Stimulated activated CD4-positive, alpha-beta T cell treated with anti-CD3 and anti-CD28 coated beads, Interleukin-4, amount 100 ng/mL, for 1 hour (primary cell): Measurements from ENCODE around the gene AOC3.
"Not testable (repeated sequence)": the region's sequence is repeated elsewhere in the genome, so short reads cannot be mapped to it uniquely, and the experiment has no call there.

Source experiments
- DNase-seq: peaks from one replicate; pipeline ENCODE4 v3.0.0-alpha.2; 2020

AOC3 gene

GRCh38 chr17:42868338-42868737 is 17.3 kb downstream of the AOC3 start:
- DNase-seq: no peak

DNA sequence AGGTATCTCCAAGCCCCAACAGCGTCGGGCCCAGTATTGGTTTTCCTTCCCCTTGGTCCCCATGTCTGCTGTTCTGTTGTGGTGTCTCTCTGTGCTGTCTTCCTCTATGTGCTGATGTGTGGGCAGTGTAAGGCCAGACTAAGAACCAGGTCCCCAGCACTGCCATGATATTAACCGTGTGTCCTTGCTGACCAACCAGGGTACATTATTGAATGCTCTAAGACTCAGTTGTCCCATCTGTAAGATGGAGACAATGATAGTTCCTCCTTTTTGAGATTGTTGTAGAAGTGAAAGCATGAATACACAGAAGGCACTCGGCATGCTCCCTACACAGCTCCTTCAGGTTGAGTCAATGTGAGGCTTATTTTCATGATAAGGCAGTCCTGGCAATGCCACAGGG is 20.6 kb downstream of the AOC3 start:
- no peak for DNase-seq

- no peak for DNase-seq
Measured at GRCh38 chr17:42872251-42872965, 21.4 kb downstream of the AOC3 start.

- DNase-seq: no peak
Measured at GRCh38 chr17:42873315-42873714, 22.3 kb downstream of the AOC3 start.

- not testable (repeated sequence) for DNase-seq
Measured at GRCh38 chr17:42873932-42874695, 23.1 kb downstream of the AOC3 start.

- DNase-seq: no peak
Measured at GRCh38 chr17:42877037-42877436, 26.0 kb downstream of the AOC3 start.

GRCh38 chr17:42878123-42878880 is 27.3 kb downstream of the AOC3 start:
- no peak for DNase-seq

GRCh38 chr17:42878924-42879595 is 28.1 kb downstream of the AOC3 start:
- DNase-seq: no peak

DNA sequence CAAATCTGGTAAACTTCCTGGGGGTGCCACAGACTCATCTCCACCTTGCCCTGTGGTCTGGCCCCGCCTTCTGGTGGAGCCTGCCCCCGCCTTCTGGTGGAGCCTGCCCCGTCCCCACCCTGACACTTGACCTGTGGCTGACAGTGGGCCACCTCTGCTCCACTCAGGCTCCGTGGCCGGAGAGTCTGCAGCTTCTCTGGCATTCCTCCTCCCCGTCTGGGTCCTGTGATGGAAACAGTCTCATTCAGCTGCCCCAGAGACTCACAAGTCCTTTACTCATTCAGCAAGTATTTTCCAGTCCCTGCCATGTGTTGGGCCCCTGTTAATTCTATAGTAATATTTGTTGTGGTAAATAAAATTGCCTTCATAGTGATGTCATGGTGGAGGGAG is 28.6 kb downstream of the AOC3 start:
- DNase-seq: no peak

- no peak for DNase-seq
Measured at GRCh38 chr17:42880776-42881310, 29.8 kb downstream of the AOC3 start.

DNA sequence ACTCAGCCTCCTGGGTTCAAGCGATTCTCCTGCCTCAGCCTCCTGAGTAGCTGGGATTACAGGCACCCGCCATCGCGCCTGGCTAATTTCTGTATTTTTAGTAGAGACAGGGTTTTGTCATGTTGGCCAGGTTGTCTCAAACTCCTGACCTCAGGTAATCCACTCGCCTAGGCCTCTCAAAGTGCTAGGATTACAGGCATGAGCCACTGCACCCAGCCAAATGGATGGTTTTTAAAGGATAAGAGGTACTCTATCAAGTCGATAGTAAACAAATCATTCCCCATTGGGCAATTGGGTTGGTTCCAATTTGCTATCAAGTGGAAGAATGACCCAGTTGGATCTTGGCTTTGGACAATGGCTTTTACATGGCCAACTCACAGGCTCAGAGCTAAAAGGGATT is 30.7 kb downstream of the AOC3 start:
- not testable (repeated sequence) for DNase-seq

GRCh38 chr17:42882166-42882565 is 31.2 kb downstream of the AOC3 start:
- no peak for DNase-seq

DNA sequence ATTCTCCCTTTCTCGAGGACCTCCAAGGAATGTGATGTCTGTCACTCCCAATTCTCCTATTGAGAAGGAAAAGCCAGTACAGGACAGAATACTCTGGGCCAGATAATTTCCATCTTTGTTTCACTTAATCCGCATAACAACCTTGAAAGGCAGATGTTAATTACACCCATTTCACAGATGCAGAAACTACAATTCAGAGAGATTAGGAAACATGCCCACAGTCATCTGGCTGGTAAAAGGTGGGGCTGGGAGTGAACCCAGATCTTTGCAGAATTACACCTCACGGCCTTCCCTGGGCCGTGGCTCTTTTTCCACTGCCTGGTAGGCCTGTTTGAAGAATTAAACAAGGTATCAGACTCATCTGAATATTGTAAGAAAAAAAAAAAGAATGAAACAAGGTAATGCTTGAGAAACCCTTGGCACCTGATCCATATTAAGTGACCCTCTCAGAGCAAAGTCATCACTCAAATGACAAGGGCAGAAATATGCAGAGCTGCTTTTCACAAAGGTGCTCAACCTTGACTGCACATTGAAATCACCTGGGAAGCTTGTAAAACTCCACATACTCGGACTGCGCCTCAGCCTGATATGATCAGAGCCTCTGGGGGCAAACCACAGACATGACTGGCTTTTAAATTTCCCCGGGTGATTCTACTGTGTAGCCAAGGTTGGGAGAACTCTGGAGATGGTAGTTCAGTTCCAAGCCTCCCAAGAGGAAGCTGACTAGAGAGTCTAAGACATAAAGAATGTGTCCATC is 33.0 kb downstream of the AOC3 start:
- DNase-seq: no peak

GRCh38 chr17:42885806-42886205 is 34.8 kb downstream of the AOC3 start:
- not testable (repeated sequence) for DNase-seq

DNA sequence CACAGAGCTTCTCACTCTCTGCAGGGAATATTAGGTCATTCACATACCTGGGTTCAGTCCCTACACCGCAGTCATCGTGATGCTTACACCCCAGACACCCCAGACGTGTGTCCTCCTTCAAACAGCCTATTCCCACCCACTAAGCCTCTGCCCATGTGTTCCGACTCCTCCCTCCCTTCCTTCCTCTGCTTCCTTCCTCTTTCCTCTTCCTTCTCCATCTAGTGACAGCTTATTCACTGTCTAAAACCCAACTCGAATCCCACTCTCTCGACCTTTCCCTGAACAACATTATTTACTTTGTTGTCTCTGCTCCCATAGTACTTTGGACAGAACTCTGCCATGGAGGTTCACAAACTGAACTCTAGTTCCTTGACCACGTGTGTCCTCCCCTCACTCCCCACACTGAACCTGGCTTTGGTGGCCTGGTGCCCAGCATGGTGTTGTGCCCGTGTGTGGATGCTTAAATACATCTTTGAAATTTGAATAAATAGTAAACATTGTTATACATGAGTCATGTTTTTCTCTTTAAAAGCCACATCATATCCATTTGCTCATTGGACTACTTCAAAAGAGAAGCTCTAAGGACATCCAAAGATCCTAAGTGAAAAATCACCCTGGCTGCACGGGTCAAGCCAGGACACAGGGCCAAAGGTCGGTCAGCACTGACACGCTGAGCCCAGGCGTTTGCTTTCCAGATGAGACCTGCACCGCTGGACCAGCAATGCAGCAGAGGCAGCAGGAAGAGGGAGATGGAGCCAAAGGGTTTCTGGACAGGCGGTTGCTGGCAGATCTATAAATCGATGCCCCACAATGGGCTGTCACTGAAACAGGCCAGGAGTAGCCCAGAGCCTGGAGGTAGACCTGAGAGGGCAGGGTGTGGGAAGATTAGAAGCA is 35.5 kb downstream of the AOC3 start:
- DNase-seq: no peak

- no peak for DNase-seq
Measured at GRCh38 chr17:42889809-42890208, 38.8 kb downstream of the AOC3 start.

GRCh38 chr17:42891539-42892152 is 40.6 kb downstream of the AOC3 start:
- no peak for DNase-seq

DNA sequence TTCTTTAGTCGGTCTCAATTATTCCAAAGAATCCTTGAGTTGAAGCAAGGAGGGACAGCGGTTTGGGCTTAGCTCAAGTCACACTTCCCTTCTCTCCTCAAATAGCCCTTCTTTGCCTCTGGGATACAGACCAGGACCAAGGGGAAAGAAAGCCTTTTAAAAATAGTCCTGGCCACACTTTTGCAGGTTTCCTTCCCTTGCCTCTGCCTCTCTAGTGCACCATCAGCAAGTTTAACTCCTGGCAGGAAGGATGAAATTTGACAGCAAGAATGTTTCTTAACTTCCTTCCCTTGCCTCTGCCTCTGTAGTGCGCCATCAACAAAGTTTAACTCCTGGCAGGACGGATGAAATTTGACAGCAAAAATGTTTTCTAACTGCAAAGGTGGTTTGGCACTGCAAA is 42.4 kb downstream of the AOC3 start:
- no peak for DNase-seq

GRCh38 chr17:42894283-42895184 is 43.5 kb downstream of the AOC3 start:
- DNase-seq: no peak

GRCh38 chr17:42895185-42895555 is 44.2 kb downstream of the AOC3 start:
- DNase-seq: no peak
